Stimulated activated CD4-positive, alpha-beta T cell treated with anti-CD3 and anti-CD28 coated beads, Interleukin-15, amount 100 ng/mL, for 24 hours (primary cell): Measurements from ENCODE around the gene SLC2A11.

ENCODE experiments used
- DNase-seq: peaks from one replicate; pipeline ENCODE4 v3.0.0-alpha.2; 2020

The SLC2A11 gene

GRCh38 chr22:23857606-23858483 is at the start of gene SLC2A11:
Gene SLC2A11, plus strand, starts transcription at chr22:23857875. Its CDS starts 125 bp downstream, at chr22:23858000.
- DNase-seq = peak; percentile 97

GRCh38 chr22:23812378-23812777 is 45.3 kb upstream of the SLC2A11 start:
- no peak for DNase-seq

GRCh38 chr22:23815541-23816155 is 42.0 kb upstream of the SLC2A11 start:
- no peak for DNase-seq

GRCh38 chr22:23816156-23816976 is 41.3 kb upstream of the SLC2A11 start:
- DNase-seq = no peak

GRCh38 chr22:23817146-23817545 is 40.5 kb upstream of the SLC2A11 start:
- no peak for DNase-seq

- DNase-seq = no peak
Observed at GRCh38 chr22:23818541-23818940, 39.1 kb upstream of the SLC2A11 start.

- DNase-seq = no peak
Observed at GRCh38 chr22:23820748-23821211, 36.9 kb upstream of the SLC2A11 start.

GRCh38 chr22:23822101-23822671 is 35.5 kb upstream of the SLC2A11 start:
- DNase-seq = no peak

- DNase-seq = no peak
Observed at GRCh38 chr22:23823331-23823791, 34.3 kb upstream of the SLC2A11 start.

GRCh38 chr22:23824476-23825245 is 33.0 kb upstream of the SLC2A11 start:
- no peak for DNase-seq

- DNase-seq = no peak
Observed at GRCh38 chr22:23825246-23825905, 32.3 kb upstream of the SLC2A11 start.

GRCh38 chr22:23826510-23827350 is 30.9 kb upstream of the SLC2A11 start:
- DNase-seq = no peak

- DNase-seq = no peak
Observed at GRCh38 chr22:23827351-23827995, 30.2 kb upstream of the SLC2A11 start.

- no peak for DNase-seq
Observed at GRCh38 chr22:23828800-23829680, 28.6 kb upstream of the SLC2A11 start.

- DNase-seq = no peak
Observed at GRCh38 chr22:23829845-23830372, 27.8 kb upstream of the SLC2A11 start.

- DNase-seq = no peak
Observed at GRCh38 chr22:23831261-23831660, 26.4 kb upstream of the SLC2A11 start.

GRCh38 chr22:23831781-23832180 is 25.9 kb upstream of the SLC2A11 start:
- DNase-seq = no peak

- DNase-seq = no peak
Observed at GRCh38 chr22:23832226-23833016, 25.3 kb upstream of the SLC2A11 start.
